Measurements from ENCODE around the gene TK1.

The TK1 gene

DNA sequence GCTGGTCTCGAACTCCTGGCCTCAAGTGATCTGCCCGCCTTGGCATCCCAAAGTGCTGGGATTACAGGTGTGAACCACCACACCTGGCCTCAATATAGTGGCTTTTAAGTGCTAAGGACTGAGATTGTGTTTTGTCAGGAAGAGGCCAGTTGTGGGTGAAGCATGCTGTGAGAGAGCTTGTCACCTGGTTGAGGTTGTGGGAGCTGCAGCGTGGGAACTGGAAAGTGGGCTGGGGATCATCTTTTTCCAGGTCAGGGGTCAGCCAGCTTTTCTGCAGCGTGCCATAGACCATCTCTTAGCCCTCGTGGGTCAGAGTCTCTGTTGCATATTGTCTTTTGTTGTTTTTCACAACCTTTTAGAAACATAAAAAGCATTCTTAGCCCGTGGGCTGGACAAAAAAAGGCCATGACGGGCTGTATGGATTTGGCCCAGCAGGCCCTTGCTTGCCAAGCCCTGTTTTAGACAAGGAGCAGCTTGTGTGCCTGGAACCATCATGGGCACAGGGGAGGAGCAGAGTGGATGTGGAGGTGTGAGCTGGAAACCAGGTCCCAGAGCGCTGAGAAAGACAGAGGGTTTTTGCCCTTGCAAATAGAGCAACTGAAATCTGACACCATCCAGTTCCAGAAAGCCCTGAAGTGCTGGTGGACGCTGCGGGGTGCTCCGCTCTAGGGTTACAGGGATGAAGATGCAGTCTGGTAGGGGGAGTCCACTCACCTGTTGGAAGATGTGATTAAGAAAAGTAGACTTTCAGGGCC is 32.7 kb upstream of the TK1 start:
- DNase-seq (ENCODE audit: low read depth, low spot score): no peak

GRCh38 chr17:78214706-78215061 is 27.8 kb upstream of the TK1 start:
- no peak for DNase-seq (ENCODE audit: low read depth, low spot score)

GRCh38 chr17:78214016-78214705 is 27.3 kb upstream of the TK1 start, which contains the start of gene BIRC5:
TSS of gene BIRC5 (plus strand) at chr17:78214253. CDS start at chr17:78214317, 64 bp downstream.
- DNase-seq (ENCODE audit: low read depth, low spot score): peak; percentile 69

GRCh38 chr17:78211032-78211431 is 24.2 kb upstream of the TK1 start:
- no peak for DNase-seq (ENCODE audit: low read depth, low spot score)

GRCh38 chr17:78210111-78210510 is 23.3 kb upstream of the TK1 start:
- DNase-seq (ENCODE audit: low read depth, low spot score): no peak

DNA sequence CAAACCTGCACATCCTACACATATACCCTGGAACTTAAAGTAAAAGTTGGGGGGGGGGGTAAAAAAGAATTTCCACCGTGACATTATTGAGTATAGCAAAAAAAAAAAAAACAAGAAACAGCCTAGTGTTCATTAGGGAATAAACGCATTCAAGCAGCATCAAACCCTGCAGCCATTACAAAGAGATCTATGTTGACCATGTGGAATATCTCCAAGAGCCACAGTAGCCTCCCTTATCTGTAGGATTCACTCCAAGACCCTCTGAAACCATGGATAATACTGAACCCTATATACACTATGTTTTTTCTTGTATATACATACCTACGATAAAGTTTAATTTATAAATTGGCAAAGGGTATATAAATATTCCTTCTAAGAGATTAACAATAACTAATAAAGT is 21.6 kb upstream of the TK1 start:
- DNase-seq (ENCODE audit: low read depth, low spot score): no peak

DNA sequence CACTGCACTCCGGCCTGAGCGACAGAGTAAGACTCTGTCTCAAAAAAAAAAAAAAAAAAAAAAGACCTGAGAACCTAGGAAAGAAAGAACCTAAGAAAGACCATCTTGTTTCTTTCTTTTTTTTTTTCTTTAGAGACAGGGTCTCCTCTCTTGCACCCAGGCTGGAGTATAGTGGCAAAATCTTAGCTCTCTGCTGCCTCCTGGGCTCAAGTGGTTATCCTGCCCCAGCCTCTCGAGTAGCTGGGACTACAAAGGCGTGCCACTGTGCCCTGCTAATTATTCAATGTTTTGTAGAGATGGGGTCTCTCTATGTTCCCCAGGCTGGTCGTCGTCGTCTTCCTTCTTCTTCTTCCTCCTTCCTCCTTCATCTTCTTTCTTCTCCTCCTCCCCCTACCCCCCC is 19.4 kb upstream of the TK1 start:
- DNase-seq (ENCODE audit: low read depth, low spot score): no peak

DNA sequence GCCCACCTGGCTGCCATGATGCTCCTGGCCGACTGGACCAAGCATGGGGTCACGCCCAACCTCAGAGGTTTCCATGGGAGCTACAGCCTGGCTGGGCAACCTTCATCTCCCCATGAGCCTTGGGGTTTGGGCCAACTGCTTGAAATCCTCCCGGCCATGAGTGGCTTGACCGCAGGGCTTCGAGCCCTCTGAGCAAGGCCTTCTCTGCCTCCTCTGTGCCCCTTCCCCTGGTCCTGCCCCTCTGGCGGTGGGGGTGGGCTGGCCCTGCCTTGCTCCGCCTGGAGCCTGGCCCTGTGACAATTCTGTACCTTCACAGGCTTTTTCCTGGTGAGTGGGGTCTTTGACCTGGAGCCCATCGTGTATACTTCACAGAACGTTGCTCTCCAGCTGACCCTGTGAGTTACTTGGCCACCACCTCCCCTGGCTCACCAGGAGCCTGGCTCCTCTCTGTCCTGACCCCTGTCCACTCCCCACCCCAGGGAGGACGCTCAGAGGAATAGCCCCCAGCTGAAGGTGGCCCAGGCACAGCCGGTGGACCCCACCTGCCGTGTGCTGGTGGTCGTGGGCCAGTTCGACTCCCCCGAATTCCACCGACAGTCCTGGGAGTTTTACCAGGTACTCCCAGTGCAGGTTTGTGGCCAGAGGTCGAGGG is 18.4 kb upstream of the TK1 start:
- DNase-seq (ENCODE audit: low read depth, low spot score): no peak

GRCh38 chr17:78204387-78205123 is 17.7 kb upstream of the TK1 start:
- no peak for DNase-seq (ENCODE audit: low read depth, low spot score)

DNA sequence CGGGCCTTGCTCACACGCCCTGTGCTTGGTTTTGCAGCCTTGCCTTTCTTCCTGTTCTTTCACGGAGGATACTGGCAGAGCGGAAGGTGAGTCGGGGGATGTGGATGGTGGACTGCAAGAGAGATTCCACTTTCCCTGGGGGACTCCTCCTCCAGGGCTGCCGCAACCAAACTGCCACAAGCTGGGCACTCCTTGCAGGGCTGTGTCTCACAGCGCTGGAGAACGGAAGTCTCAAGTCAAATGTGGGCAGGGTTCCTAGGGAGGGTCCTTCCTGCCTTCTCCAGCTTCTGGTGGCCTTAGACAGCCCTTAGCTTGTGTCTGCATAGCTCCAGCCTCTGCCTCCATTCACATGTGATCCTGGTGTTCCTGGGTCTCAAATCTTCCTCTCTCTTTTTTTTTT is 15.8 kb upstream of the TK1 start:
- DNase-seq (ENCODE audit: low read depth, low spot score): no peak

DNA sequence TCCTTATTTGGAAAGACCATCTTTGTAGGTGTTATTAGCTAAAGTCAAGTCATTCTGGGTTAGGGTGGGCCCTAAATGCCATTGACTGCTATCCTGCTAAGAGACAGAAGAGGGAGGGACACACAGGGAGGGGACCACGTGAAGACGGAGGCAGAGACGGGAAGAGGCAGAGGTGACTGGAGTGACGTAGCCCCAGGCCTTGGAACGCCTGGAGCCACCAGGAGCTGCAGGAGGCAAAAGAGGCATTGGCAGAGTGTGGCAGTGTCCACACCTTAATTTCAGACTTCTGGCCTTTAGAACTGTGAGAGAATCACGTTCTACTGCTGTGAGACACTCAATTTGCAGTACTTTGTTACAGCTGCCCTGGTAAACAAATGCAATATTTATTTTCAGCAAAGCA is 13.6 kb upstream of the TK1 start:
- DNase-seq (ENCODE audit: low read depth, low spot score): no peak

GRCh38 chr17:78197147-78197832 is 10.4 kb upstream of the TK1 start:
- DNase-seq (ENCODE audit: low read depth, low spot score): no peak

- no peak for DNase-seq (ENCODE audit: low read depth, low spot score)
Measured at GRCh38 chr17:78196716-78197115, 9.9 kb upstream of the TK1 start.

DNA sequence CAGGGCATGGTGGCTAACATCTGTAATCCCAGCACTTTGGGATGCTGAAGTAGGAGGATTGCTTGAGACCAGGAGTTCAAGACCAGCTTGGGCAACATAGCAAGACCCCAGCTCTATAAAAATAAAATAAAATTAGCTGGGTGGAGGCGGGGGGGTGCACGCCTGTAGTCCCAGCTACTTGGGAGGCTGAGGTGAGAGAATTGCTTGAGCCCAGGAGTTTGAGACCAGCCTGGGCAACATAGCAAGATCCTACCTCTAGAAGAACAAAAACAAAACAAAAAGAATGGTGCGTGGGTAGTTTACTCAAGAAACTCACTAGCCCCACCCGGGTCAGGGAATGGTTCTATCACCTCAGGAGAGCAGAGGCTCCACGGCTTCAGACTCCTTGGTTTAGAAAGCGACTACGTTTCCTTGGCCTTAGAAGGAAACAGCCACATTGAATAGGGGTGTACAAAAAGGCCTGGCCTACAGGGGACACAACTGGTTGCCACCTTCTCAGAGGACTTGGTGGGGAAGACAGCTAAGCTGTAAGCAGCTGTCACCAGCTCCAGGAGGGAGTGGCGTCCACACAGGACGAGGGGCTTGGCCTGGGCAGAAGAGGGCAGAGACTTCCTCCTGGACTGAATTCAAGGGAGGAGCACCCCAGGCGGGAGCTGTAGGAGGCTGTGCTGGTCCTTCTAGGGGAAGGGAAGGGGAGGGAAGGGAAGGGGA is 716 bp downstream of the TK1 start:
- DNase-seq (ENCODE audit: low read depth, low spot score): no peak

GRCh38 chr17:78184868-78185267 is 2.0 kb downstream of the TK1 start:
- no peak for DNase-seq (ENCODE audit: low read depth, low spot score)

DNA sequence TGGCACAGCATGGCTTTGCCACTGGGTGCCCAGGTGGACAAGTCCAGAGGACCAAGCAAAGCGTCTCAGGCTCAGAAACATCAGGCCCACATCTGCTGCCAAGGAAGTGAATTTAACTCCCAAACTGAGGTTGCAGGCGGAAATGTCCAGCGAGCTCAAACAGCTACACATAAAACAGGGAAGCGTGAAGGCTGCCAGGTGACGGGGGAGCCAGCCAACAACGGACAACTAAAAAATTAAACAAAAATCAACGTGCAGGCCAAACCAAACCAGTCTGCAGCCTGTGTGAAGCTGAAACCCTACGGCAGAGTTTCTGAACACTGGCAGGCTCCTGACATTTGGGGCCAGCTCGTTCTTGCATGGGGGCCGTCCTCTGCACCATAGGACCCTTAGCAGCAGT is 2.5 kb downstream of the TK1 start:
- no peak for DNase-seq (ENCODE audit: low read depth, low spot score)

DNA sequence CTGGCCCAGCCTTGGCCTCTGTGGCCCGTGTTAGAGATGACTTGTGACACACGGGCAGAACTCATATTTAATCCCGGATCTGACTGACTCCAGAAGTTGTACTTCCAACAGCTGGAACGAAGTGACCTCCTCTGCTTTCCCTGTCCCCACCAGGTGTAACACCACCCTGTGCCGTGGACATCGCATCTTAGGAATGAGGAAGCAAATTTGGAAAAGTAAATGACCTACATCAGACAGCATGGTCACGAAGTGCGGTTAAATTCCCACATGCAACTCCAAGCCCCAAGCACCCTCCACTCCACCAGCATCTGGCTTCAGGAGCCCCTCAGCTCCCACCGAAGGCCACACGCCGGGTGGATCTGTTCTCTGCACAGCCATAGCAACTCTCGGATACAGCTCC is 2.9 kb downstream of the TK1 start:
- no peak for DNase-seq (ENCODE audit: low read depth, low spot score)

DNA sequence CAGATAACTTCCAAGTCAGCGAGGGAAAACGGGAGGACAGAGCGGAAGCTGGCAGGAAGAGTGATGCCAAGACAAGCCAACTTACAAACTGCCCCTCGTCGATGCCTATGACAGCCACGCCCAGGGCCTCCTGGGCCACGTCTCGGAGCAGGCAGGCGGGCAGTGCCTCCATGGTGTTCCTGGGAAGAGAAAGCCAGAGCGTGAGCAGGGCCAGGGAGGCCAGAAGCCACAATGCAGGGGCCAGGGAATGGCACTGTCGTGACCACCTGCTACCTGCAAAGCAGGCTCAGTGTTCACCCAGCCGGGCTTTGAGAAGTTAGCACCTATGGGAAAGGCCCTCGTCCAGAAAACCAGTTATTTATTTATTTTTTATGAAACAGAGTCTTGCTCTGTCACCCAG is 4.3 kb downstream of the TK1 start:
- DNase-seq (ENCODE audit: low read depth, low spot score): no peak

DNA sequence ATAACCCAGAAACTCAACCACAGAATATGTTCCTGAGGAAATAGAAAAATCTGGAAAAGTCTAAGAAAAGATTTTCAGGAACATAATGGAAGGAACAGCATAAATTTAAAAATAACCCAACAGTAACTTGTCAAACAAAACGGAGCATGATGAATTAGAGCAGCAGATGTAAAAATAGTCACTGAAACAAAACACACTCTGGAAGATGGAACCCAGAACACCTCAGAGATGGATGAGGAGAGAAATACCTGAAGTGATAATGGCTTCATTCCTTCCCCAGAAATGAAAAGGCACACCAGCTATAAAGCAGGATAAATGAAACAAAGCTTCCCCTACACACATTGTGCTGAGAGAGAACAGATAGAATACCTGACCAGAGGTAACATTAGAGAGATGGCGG is 6.3 kb downstream of the TK1 start:
- DNase-seq (ENCODE audit: low read depth, low spot score): no peak

GRCh38 chr17:78180083-78180482 is 6.8 kb downstream of the TK1 start:
- no peak for DNase-seq (ENCODE audit: low read depth, low spot score)

DNA sequence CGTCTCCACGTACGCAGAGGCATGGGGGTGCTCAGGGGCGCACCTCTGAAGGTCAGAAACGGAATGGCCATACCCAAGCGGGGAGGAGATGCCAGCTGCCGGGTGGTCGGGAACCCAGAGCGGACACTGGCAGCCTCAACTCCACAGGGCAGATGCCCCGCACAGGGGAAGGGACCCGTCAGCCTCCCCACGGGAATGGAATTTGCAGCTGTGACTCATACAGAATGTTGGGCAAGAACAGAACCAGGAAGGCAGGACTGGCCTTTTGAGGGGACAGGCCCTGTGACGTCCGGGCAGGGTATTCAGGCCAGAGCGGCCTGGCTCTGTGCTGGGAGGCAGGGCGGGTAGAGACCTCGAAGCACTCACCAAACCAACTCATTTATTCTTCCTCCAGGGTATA is 7.5 kb downstream of the TK1 start:
- no peak for DNase-seq (ENCODE audit: low read depth, low spot score)

Measured in smooth muscle cell of the brain vasculature (primary cell).